MM.1S (cell line): ENCODE data around the gene KDM7A.

Source experiments
- DNase-seq: peaks from one replicate; pipeline ENCODE4 v3.0.0-alpha.2; 2015
- H2AFZ ChIP-seq: fragments of 300-600 bp; sonication (generic); 2 replicates; pipeline ENCODE4 v1.6.0; 2016; ENCODE audit warnings: antibody characterized with exemption, low read length
- H3F3A ChIP-seq: fragments of 300-600 bp; sonication (generic); 2 replicates; pipeline ENCODE4 v1.6.1; 2016; ENCODE audit warnings: mild to moderate bottlenecking, antibody characterized with exemption, low read length, moderate library complexity, mixed read lengths; ENCODE audit not compliant: insufficient read depth
- H3K27ac ChIP-seq: fragments of 300-600 bp; sonication (generic); 2 replicates; pipeline ENCODE4 v1.5.1; 2016; ENCODE audit warnings: mild to moderate bottlenecking, low read length
- H3K27me3 ChIP-seq: fragments of 300-600 bp; sonication (generic); replicated peaks from 2 replicates; pipeline ENCODE4 v1.6.0; 2016; ENCODE audit warnings: low read length; ENCODE audit not compliant: insufficient read depth
- H3K36me3 ChIP-seq: fragments of 300-600 bp; sonication (generic); replicated peaks from 2 replicates; pipeline ENCODE4 v1.6.1; 2016; ENCODE audit warnings: mild to moderate bottlenecking, low read length, mixed read lengths; ENCODE audit not compliant: insufficient read depth
- H3K4me1 ChIP-seq: fragments of 300-600 bp; sonication (generic); 2 replicates; pipeline ENCODE4 v1.6.1; 2016; ENCODE audit warnings: low read length, mixed read lengths
- H3K4me2 ChIP-seq: fragments of 300-600 bp; sonication (generic); 2 replicates; pipeline ENCODE4 v1.6.0; 2016; ENCODE audit warnings: low read depth, low read length
- H3K4me3 ChIP-seq: fragments of 300-600 bp; sonication (generic); 2 replicates; pipeline ENCODE4 v1.5.1; 2016; ENCODE audit warnings: low read length, mixed read lengths
- H3K79me2 ChIP-seq: fragments of 300-600 bp; sonication (generic); 2 replicates; pipeline ENCODE4 v1.6.1; 2016; ENCODE audit warnings: mixed run types, low read length, mixed read lengths
- H3K9ac ChIP-seq: fragments of 300-600 bp; sonication (generic); 2 replicates; pipeline ENCODE4 v1.6.1; 2016; ENCODE audit warnings: low read length, mixed read lengths
- H3K9me2 ChIP-seq: fragments of 300-600 bp; sonication (generic); replicated peaks from 2 replicates; pipeline ENCODE4 v1.6.1; 2016; ENCODE audit warnings: mild to moderate bottlenecking, low read length, mixed read lengths; ENCODE audit not compliant: insufficient read depth
- H3K9me3 ChIP-seq: fragments of 300-600 bp; sonication (generic); replicated peaks from 2 replicates; pipeline ENCODE4 v1.6.1; 2016; ENCODE audit warnings: mild to moderate bottlenecking, low read length, mixed read lengths; ENCODE audit not compliant: insufficient read depth
- H4K20me1 ChIP-seq: fragments of 300-600 bp; sonication (generic); 2 replicates; pipeline ENCODE4 v1.6.1; 2016; ENCODE audit warnings: mild to moderate bottlenecking, low read length, moderate library complexity, mixed read lengths; ENCODE audit not compliant: insufficient read depth
- CTCF ChIP-seq: fragments of 300-600 bp; sonication (generic); IDR thresholded peaks from 2 replicates; pipeline ENCODE4 v1.5.1; 2016; ENCODE audit warnings: antibody characterized with exemption, low read length, mixed read lengths
- EZH2 ChIP-seq: fragments of 300-600 bp; sonication (generic); optimal IDR thresholded peaks from 2 replicates; pipeline ENCODE3; 2017; ENCODE audit warnings: low read depth, mild to moderate bottlenecking, antibody characterized with exemption, low read length, mixed read lengths
- EZH2phosphoT487 ChIP-seq: fragments of 300-600 bp; sonication (generic); IDR thresholded peaks from 2 replicates; pipeline ENCODE4 v1.6.1; 2018; ENCODE audit warnings: antibody characterized with exemption, low read length

KDM7A gene

GRCh38 chr7:140176811-140177702 is at the start of gene KDM7A:
KDM7A (minus strand) TSS chr7:140176983; CDS start chr7:140176937, 46 bp downstream.
- peak within 1 kb of the TSS; percentile 59 for H3K9ac ChIP-seq
- H3F3A ChIP-seq: peaks cover 17% of the 10 kb centered on the region
- TF ChIP-seq EZH2 (no peak), EZH2phosphoT487 (no peak), CTCF (no peak)
- no peaks in the 10 kb centered on the region for H3K9me2 ChIP-seq
- H3K4me2 ChIP-seq: peak within 1 kb of the TSS; percentile 97
- no peaks in the 10 kb centered on the region for H3K79me2 ChIP-seq
- peak within 1 kb of the TSS; percentile 47; the same call in 1 of the 2 replicates for H3K27ac ChIP-seq
- peak within 1 kb of the TSS; percentile 81 for H3K4me3 ChIP-seq
- no peaks in the 10 kb centered on the region for H4K20me1 ChIP-seq
- H3K27me3 ChIP-seq: peaks cover 31% of the 10 kb centered on the region
- H3K4me1 ChIP-seq: no peaks in the 10 kb centered on the region
- H2AFZ ChIP-seq: peak within 1 kb of the TSS; percentile 95
- H3K36me3 ChIP-seq: no peaks in the 10 kb centered on the region
- peak; percentile 96 for DNase-seq
- H3K9me3 ChIP-seq: no peaks in the 10 kb centered on the region

GRCh38 chr7:140225562-140226249 is 48.9 kb upstream of the KDM7A start:
- Histone ChIP-seq H3K79me2 (no peaks in the 10 kb centered on the region), H3K9me3 (no peaks in the 10 kb centered on the region), H3K4me2 (no peak overlapping the region; the same call in 1 of the 2 replicates), H3K4me3 (no peak overlapping the region), H3K4me1 (0 out of 2 replicates have a peak, but pooled peaks cover 20% of the 10 kb centered on the region), H3K36me3 (no peaks in the 10 kb centered on the region), H3K9ac (no peak overlapping the region), H4K20me1 (no peaks in the 10 kb centered on the region), H3K27me3 (peaks cover 18% of the 10 kb centered on the region), H3F3A (0 out of 2 replicates have a peak, but pooled peaks cover 5% of the 10 kb centered on the region), H3K27ac (no peak overlapping the region), H3K9me2 (no peaks in the 10 kb centered on the region), H2AFZ (no peak overlapping the region)
- peak; percentile 42 for DNase-seq
- TF ChIP-seq EZH2 (no peak), CTCF (no peak), EZH2phosphoT487 (no peak)

GRCh38 chr7:140223515-140224221 is 46.9 kb upstream of the KDM7A start:
- Histone ChIP-seq H3K27ac (no peak overlapping the region), H2AFZ (no peak overlapping the region), H3K27me3 (peaks cover 11% of the 10 kb centered on the region; the same call in 1 of the 2 replicates), H3K4me1 (0 out of 2 replicates have a peak, but pooled peaks cover 15% of the 10 kb centered on the region), H3F3A (no peaks in the 10 kb centered on the region), H3K79me2 (no peaks in the 10 kb centered on the region), H3K9ac (no peak overlapping the region), H3K4me3 (no peak overlapping the region), H3K9me2 (no peaks in the 10 kb centered on the region), H4K20me1 (no peaks in the 10 kb centered on the region), H3K36me3 (no peaks in the 10 kb centered on the region), H3K4me2 (no peak overlapping the region), H3K9me3 (no peaks in the 10 kb centered on the region)
- TF ChIP-seq EZH2: no peak
- TF ChIP-seq CTCF: no peak
- no peak for TF ChIP-seq EZH2phosphoT487
- DNase-seq: no peak
